Caco-2 (cell line): ENCODE data around the gene ZNF490. TPM values are rescaled to one million over a fixed set of nuclear protein-coding genes. Genes with fewer than 3 reads are reported as not detected.

ENCODE experiments used
- BruUV-seq: library from RNA; stranded (reverse); fragments of 400-500 nt; replicated peaks from 2 replicates; lab custom pipeline; 2021; lab: Mats Ljungman, UMichigan
- CTCF ChIA-PET: fragments of 300-600 bp; sonication (Branson Sonifier 250); formaldehyde crosslinking; loops from one replicate; lab custom pipeline; 2022; ENCODE audit warnings: antibody characterized with exemption; lab: Charles Lee
- POLR2A ChIA-PET: fragments of 300-600 bp; sonication (Branson Sonifier 250); formaldehyde crosslinking; loops from one replicate; lab custom pipeline; 2022; ENCODE audit warnings: antibody characterized with exemption; lab: Charles Lee
- DNase-seq, 2 experiments: peaks; one replicate each; pipeline versions ENCODE4 v3.0.0 to v3.0.0-alpha.2; 2020 to 2022
- H3K27me3 ChIP-seq: replicated peaks from 2 replicates; pipeline ENCODE4 v1.6.0; 2011; ENCODE audit warnings: low read length; ENCODE audit not compliant: control insufficient read depth, insufficient read depth
- H3K36me3 ChIP-seq: 2 replicates; pipeline ENCODE4 v1.5.1; 2011; ENCODE audit warnings: low read length; ENCODE audit not compliant: control insufficient read depth, insufficient read depth
- H3K4me1 ChIP-seq: fragments of 250-450 bp; sonication (Bioruptor Pico); 2 replicates; pipeline ENCODE4 v1.5.1; 2020; ENCODE audit warnings: mild to moderate bottlenecking
- H3K4me3 ChIP-seq: 2 replicates; pipeline ENCODE4 v1.5.1; 2011; ENCODE audit warnings: low read depth, mild to moderate bottlenecking, control low read depth, low read length
- H3K9me3 ChIP-seq: fragments of 250-450 bp; sonication (Bioruptor Pico); 2 replicates; pipeline ENCODE4 v1.5.1; 2020; ENCODE audit warnings: mild to moderate bottlenecking, moderate library complexity
- H3K27ac Mint-ChIP-seq: one replicate; pipeline ENCODE4 v1.8.0; 2022; ENCODE audit warnings: mixed read lengths; ENCODE audit not compliant: unreplicated experiment
- H3K27me3 Mint-ChIP-seq: one replicate; pipeline ENCODE4 v1.8.0; 2022; ENCODE audit warnings: mixed read lengths; ENCODE audit not compliant: insufficient read depth, unreplicated experiment
- H3K36me3 Mint-ChIP-seq: one replicate; pipeline ENCODE4 v1.8.0; 2022; ENCODE audit warnings: mild to moderate bottlenecking, mixed read lengths; ENCODE audit not compliant: insufficient read depth, unreplicated experiment
- H3K4me1 Mint-ChIP-seq: one replicate; pipeline ENCODE4 v1.8.0; 2022; ENCODE audit warnings: low read depth, mixed read lengths; ENCODE audit not compliant: unreplicated experiment
- H3K4me3 Mint-ChIP-seq: one replicate; pipeline ENCODE4 v1.8.0; 2022; ENCODE audit warnings: mild to moderate bottlenecking, moderate library complexity, mixed read lengths; ENCODE audit not compliant: unreplicated experiment
- H3K9me3 Mint-ChIP-seq: one replicate; pipeline ENCODE4 v1.8.0; 2022; ENCODE audit warnings: mixed read lengths; ENCODE audit not compliant: unreplicated experiment
- intact Hi-C: fragments of 100-400 bp; cut with micrococcal nuclease; formaldehyde crosslinking; loops from one replicate; pipeline ENCODE4 v1.10.0; 2022; ENCODE audit not compliant: unreplicated experiment
- total RNA-seq: library from RNA; stranded (reverse); gene quantifications from 2 replicates; pipeline ENCODE4 v1.2.3, GENCODE V29; 2022
- TF ChIP-seq, protein P1 (sequence below), 2 experiments: fragments of 200-600 bp in 1 of 2; IDR thresholded peaks; 1 replicate in 1 of 2; 2 replicates in 1 of 2; pipeline versions ENCODE4 v1.5.1 to v1.8.0; 2011 to 2022; ENCODE audit warnings: antibody characterized with exemption in 1 of 2, control low read depth in 1 of 2, inconsistent platforms in 1 of 2, low read depth in 1 of 2, low read length in 1 of 2, mild to moderate bottlenecking in 1 of 2, moderate library complexity in 1 of 2; ENCODE audit not compliant: insufficient read depth in 1 of 2, severe bottlenecking in 1 of 2, unreplicated experiment in 1 of 2

The ZNF490 gene
- total RNA-seq, 1 experiment from 2014 or later = 6.3 TPM

DNA sequence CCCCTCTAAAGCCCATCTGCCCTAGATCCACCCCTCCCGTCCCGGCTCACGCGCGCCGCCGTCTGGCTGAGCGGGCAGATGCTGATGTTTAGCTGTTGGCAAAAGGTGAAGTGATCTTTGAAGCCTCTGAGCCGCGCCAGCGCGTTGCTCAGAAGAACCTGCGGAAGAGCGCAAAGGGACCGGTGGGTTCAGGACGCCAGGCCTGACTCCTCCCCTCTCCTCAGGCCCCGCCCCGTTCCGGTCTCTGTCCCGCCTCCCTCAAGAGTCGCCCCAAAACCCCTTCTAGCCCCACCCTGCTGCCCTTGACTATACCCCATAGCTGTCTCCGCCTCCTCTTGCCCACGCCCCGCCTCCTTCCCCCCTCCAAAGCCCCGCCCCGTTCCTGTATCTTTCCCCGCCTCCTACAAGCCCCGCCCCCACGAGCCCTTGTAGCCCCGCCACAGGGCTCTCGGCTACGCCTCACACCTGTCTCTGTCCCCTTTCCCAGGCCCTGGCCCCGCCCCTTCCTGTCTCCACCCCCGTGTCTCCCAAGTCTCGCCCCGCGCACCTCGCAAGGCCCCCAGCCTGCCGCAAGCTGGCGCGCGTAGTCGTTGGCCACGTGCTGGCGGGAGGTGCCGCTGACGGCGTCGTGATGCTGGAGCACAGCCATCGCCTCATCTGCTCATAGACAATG, 46.4 kb upstream of the ZNF490 start:
- H3K27me3 Mint-ChIP-seq = no peaks in the 10 kb centered on the region
- Histone ChIP-seq H3K36me3 (no peaks in the 10 kb centered on the region), H3K4me1 (no peaks in the 10 kb centered on the region), H3K27me3 (no peaks in the 10 kb centered on the region), H3K9me3 (no peaks in the 10 kb centered on the region), H3K4me3 (no peak overlapping the region)
- no peak for DNase-seq
- no TSS peak for BruUV-seq
- H3K36me3 Mint-ChIP-seq = peaks cover 32% of the 10 kb centered on the region
- H3K9me3 Mint-ChIP-seq = no peaks in the 10 kb centered on the region
- TF ChIP-seq, protein P1, sequence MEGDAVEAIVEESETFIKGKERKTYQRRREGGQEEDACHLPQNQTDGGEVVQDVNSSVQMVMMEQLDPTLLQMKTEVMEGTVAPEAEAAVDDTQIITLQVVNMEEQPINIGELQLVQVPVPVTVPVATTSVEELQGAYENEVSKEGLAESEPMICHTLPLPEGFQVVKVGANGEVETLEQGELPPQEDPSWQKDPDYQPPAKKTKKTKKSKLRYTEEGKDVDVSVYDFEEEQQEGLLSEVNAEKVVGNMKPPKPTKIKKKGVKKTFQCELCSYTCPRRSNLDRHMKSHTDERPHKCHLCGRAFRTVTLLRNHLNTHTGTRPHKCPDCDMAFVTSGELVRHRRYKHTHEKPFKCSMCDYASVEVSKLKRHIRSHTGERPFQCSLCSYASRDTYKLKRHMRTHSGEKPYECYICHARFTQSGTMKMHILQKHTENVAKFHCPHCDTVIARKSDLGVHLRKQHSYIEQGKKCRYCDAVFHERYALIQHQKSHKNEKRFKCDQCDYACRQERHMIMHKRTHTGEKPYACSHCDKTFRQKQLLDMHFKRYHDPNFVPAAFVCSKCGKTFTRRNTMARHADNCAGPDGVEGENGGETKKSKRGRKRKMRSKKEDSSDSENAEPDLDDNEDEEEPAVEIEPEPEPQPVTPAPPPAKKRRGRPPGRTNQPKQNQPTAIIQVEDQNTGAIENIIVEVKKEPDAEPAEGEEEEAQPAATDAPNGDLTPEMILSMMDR (IDR thresholded peaks at IDR 0.05; ENCODE audit: insufficient read depth in 1 of 2, low read depth in 1 of 2, low read length in 1 of 2, severe bottlenecking in 1 of 2, unreplicated experiment in 1 of 2) = no peak
- no peaks in the 10 kb centered on the region for H3K4me1 Mint-ChIP-seq
- H3K4me3 Mint-ChIP-seq = no peak overlapping the region
- no peak overlapping the region for H3K27ac Mint-ChIP-seq
- POLR2A ChIA-PET = no interaction called here
- intact Hi-C loops = no loop called here
- CTCF ChIA-PET = no interaction called here

- no peak for DNase-seq
- no peaks in the 10 kb centered on the region for H3K27me3 Mint-ChIP-seq
- ChIA-PET POLR2A (no interaction called here), CTCF (no interaction called here)
- Histone ChIP-seq H3K9me3 (no peaks in the 10 kb centered on the region), H3K4me3 (no peak overlapping the region), H3K27me3 (no peaks in the 10 kb centered on the region), H3K36me3 (no peaks in the 10 kb centered on the region), H3K4me1 (no peaks in the 10 kb centered on the region)
- no peak overlapping the region for H3K4me3 Mint-ChIP-seq
- TF ChIP-seq, protein P1 (IDR thresholded peaks at IDR 0.05; ENCODE audit: insufficient read depth in 1 of 2, low read depth in 1 of 2, low read length in 1 of 2, severe bottlenecking in 1 of 2, unreplicated experiment in 1 of 2) = no peak
- no TSS peak for BruUV-seq
- H3K27ac Mint-ChIP-seq = no peak overlapping the region
- no peaks in the 10 kb centered on the region for H3K9me3 Mint-ChIP-seq
- intact Hi-C loops = no loop called here
- H3K36me3 Mint-ChIP-seq = peaks cover 25% of the 10 kb centered on the region
- no peaks in the 10 kb centered on the region for H3K4me1 Mint-ChIP-seq
Observed at GRCh38 chr19:12655546-12655945, 44.9 kb upstream of the ZNF490 start.

GRCh38 chr19:12652219-12652618, 41.6 kb upstream of the ZNF490 start:
- TF ChIP-seq, protein P1 (IDR thresholded peaks at IDR 0.05; ENCODE audit: insufficient read depth in 1 of 2, low read depth in 1 of 2, low read length in 1 of 2, severe bottlenecking in 1 of 2, unreplicated experiment in 1 of 2) = no peak
- DNase-seq = no peak
- H3K4me1 Mint-ChIP-seq = no peaks in the 10 kb centered on the region
- peaks cover 14% of the 10 kb centered on the region for H3K36me3 Mint-ChIP-seq
- H3K27me3 Mint-ChIP-seq = no peaks in the 10 kb centered on the region
- no peaks in the 10 kb centered on the region for H3K9me3 ChIP-seq
- no peak overlapping the region for H3K27ac Mint-ChIP-seq
- no peak overlapping the region for H3K4me3 Mint-ChIP-seq
- no TSS peak for BruUV-seq
- ChIA-PET POLR2A (no interaction called here), CTCF (no interaction called here)
- H3K4me3 ChIP-seq = no peak overlapping the region
- no peaks in the 10 kb centered on the region for H3K4me1 ChIP-seq
- peaks cover 5% of the 10 kb centered on the region for H3K9me3 Mint-ChIP-seq
- H3K36me3 ChIP-seq = no peaks in the 10 kb centered on the region
- intact Hi-C loops = no loop called here
- no peaks in the 10 kb centered on the region for H3K27me3 ChIP-seq
